LHCN-M2 (cell line): ENCODE results near the gene TRPM4. TPM values are rescaled to one million over a fixed set of nuclear protein-coding genes. Genes with fewer than 3 reads are reported as not detected.
"Not testable (repeated sequence)": the region's sequence is repeated elsewhere in the genome, so short reads cannot be mapped to it uniquely, and the experiment has no call there.

Experiments used
- DNase-seq: peaks from one replicate; pipeline ENCODE4 v3.0.0-alpha.2; 2012; ENCODE audit warnings: low read depth
- polyA plus RNA-seq: library from polyadenylated mRNA; unstranded; fragments of >200 nt; gene quantifications from one replicate; pipeline ENCODE4 v1.2.1, GENCODE V29; 2012; ENCODE audit warnings: missing spikeins
- total RNA-seq: library from RNA; depleted of rRNA; stranded (reverse); fragments of >200 nt; gene quantifications from 2 replicates; pipeline ENCODE4 v1.2.3, GENCODE V29; 2014; rRNA removed

The TRPM4 gene
- total RNA-seq, result 13.9 and 14.2 TPM in 2 replicates
- polyA plus RNA-seq, result 18.9 TPM

- peak; percentile 76 for DNase-seq
These were observed at the start of gene TRPM4 for GRCh38 chr19:49157445-49158224. Gene TRPM4 (plus strand): TSS chr19:49157792. CDS start chr19:49157867, 75 bp downstream.

GRCh38 chr19:49109051-49109450, 48.5 kb upstream of the TRPM4 start:
- DNase-seq, result no peak

GRCh38 chr19:49109569-49110233, 47.9 kb upstream of the TRPM4 start:
- DNase-seq, result no peak

GRCh38 chr19:49110567-49110966, 47.0 kb upstream of the TRPM4 start:
- peak; percentile 46 for DNase-seq

GRCh38 chr19:49111218-49111998, 46.2 kb upstream of the TRPM4 start:
- DNase-seq, result no peak

GRCh38 chr19:49113762-49114629, 43.6 kb upstream of the TRPM4 start, which contains the start of gene LIN7B:
Gene LIN7B (plus strand): TSS chr19:49114370. CDS start chr19:49114405, 35 bp downstream.
- DNase-seq, result peak; percentile 66

GRCh38 chr19:49114630-49115363, 42.8 kb upstream of the TRPM4 start:
- DNase-seq, result peak; percentile 50

GRCh38 chr19:49116544-49116943, 41.0 kb upstream of the TRPM4 start:
- no peak for DNase-seq

GRCh38 chr19:49117677-49118564, 39.7 kb upstream of the TRPM4 start:
- no peak for DNase-seq

- peak; percentile 92 for DNase-seq
These were observed 38.8 kb upstream of the TRPM4 start, which contains the start of gene C19orf73 for GRCh38 chr19:49118565-49119410. Gene C19orf73 (minus strand): TSS chr19:49119143. CDS start chr19:49119022, 121 bp downstream.

- peak; percentile 49 for DNase-seq
These were observed 37.9 kb upstream of the TRPM4 start, which contains the start of gene PPFIA3 for GRCh38 chr19:49119411-49120324. Gene PPFIA3 (plus strand): TSS chr19:49119544. CDS start chr19:49127874, 8,330 bp downstream.

- no peak for DNase-seq
These were observed 37.3 kb upstream of the TRPM4 start for GRCh38 chr19:49120325-49120683.

GRCh38 chr19:49120868-49121267, 36.7 kb upstream of the TRPM4 start:
- DNase-seq, result no peak

- not testable (repeated sequence) for DNase-seq
These were observed 35.8 kb upstream of the TRPM4 start for GRCh38 chr19:49121841-49122240.

- not testable (repeated sequence) for DNase-seq
These were observed 34.3 kb upstream of the TRPM4 start for GRCh38 chr19:49123285-49123684.

- no peak for DNase-seq
These were observed 32.4 kb upstream of the TRPM4 start for GRCh38 chr19:49125025-49125731.
